Measurements from ENCODE around the gene SUSD5.
"Not testable (repeated sequence)": the region's sequence is repeated elsewhere in the genome, so short reads cannot be mapped to it uniquely, and the experiment has no call there.

Gene SUSD5

DNA sequence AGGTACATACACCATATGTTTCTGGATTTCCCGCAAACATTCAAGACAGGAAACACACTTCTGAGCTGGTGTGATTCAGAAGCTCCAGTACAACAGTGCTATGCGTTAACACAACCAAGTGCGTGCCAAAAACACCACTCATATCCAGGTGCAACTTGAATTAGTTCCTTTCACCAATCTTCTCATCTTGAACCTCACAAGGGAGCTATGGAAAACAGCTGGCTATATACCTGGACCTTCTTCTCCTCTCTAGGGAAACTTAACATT is 31.3 kb downstream of the SUSD5 start:
- no peak for DNase-seq

DNA sequence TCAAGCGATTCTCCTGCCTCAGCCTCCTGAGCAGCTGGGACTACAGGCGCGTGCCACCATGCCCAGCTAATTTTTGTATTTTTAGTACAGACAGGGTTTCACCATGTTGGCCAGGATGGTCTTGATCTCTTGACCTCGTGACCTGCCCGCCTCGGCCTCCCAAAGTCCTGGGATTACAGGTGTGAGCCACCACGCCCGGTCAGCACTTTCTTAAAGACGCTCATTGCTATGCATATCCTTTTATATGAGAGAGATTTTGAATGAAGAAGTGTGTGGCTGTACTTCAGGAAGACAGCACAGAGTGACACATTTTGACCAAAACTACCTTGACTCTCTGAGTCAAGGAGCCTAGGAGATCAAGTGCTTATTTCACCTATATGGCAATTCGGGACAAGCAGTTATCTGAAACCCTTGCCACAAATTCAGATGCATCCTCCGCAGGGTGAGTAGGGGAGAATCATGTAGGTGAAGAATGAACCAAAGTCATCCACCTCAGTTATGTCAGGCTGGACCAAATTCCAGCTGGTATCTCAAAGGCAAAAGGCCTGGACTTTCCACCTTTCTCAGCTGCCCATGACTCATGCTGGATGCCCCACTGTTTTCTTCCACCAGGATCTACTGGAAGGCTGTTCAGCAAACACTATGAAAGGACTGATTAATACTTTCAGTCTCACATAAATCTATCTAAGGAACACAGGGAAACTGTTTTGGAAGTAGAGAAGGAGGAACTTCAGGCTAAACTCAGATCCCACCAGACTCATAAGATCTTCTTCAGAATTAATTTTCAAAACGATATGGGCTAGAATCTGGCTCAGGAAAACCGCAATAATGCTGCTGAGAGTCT is 31.9 kb downstream of the SUSD5 start:
- no peak for DNase-seq

- no peak for DNase-seq
These were observed 33.7 kb downstream of the SUSD5 start for GRCh38 chr3:33184863-33185262.

GRCh38 chr3:33181641-33182040 is 37.0 kb downstream of the SUSD5 start:
- not testable (repeated sequence) for DNase-seq

DNA sequence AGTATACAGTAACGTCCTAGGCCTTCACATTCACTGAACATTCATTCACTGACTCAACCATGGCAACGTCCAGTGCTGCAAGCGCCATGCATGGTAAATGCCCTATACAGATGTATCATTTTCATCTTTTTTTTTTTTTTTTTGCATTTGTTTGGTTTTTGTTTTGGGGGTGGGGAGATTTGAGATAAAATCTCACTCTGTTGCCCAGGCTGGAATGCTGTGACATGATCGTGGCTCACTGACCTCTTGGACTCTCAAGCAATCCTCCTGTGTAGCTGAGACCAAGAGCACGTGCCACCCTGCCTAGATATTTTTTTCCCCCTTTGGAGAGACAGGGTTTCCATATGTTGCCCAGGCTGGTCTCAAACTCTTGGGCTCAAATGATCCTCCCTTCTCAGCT is 37.4 kb downstream of the SUSD5 start:
- DNase-seq: no peak

DNA sequence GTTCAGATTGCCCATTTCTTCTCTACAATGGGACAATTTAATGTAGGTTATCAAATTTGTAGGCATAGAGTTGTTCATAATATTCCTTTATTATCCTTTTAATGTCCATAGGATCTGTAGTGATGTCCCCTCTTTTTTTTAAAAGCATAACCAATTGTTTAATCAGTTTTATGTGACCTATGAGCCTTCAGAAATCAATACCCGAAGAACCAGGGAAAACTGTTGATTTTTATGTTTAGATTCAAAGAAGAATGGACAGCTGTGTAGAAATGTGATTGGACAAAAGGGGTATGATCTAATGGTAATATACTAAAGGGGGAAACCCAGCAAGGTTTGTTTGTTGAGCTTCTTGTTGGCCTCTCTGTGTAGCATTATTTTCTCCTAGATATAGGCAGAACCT is 39.5 kb downstream of the SUSD5 start:
- no peak for DNase-seq

GRCh38 chr3:33174711-33175414 is 43.7 kb downstream of the SUSD5 start:
- DNase-seq: no peak

- DNase-seq: no peak
These were observed 44.5 kb downstream of the SUSD5 start for GRCh38 chr3:33174095-33174494.

DNA sequence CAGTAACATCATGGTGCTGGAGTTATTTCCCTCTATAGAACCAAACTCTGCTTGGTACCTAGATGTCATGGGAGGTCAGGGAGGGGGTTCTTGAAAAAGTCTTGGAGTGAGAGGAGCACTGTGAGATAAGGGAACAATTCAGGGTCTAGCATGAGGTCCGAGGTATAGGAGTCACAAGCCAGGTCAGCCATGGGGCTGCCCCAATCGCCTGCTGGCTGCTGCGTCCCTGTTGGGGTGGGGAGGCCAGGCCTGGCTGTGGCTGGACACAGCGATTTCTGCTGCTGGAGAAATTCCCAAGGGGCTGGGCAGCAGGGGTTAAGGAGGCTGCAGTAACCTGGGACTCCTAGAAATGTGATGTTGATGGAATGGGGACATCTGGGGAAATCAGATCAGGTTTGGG is 44.9 kb downstream of the SUSD5 start:
- DNase-seq: no peak

- no peak for DNase-seq
These were observed 45.5 kb downstream of the SUSD5 start for GRCh38 chr3:33173103-33173502.

DNA sequence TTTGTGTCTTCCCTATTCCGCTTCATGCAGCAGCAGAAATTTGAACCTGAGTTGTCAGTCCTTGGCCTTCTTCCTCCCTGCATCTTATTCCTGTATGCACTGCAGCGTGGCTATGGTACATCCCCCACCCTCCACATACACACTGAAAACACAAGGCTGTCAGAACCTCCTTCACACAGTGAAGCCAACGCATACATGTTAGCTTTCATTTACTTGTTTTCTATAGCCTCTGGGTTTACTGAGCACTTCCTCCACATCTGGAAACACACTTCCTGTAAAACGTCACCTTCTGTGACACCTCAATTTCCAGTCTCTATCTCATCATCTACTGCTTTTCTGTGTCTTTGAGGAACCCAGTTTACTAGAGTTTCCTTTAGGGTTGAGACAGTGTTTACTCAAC is 47.0 kb downstream of the SUSD5 start:
- DNase-seq: no peak

DNA sequence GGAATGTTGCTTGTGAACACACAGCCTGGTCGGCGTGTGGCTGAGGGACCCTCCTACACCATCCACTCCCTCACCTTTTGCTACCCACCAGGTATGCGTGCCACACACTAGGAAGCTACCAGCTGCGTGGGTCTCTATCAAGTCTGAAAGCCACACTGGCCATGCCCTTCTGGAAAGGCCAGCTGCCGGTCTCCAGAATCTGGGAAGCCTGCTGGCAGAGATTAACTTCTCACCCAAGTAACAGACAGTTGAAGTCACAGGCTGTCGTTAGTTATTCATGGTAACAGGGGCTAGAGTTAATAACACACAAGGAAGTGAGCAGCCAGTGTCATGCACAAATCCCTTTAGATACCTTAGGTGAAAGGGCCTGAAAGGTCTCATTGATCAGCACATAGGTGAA is 48.1 kb downstream of the SUSD5 start:
- no peak for DNase-seq

GRCh38 chr3:33167716-33168336 is 50.8 kb downstream of the SUSD5 start:
- DNase-seq: no peak

DNA sequence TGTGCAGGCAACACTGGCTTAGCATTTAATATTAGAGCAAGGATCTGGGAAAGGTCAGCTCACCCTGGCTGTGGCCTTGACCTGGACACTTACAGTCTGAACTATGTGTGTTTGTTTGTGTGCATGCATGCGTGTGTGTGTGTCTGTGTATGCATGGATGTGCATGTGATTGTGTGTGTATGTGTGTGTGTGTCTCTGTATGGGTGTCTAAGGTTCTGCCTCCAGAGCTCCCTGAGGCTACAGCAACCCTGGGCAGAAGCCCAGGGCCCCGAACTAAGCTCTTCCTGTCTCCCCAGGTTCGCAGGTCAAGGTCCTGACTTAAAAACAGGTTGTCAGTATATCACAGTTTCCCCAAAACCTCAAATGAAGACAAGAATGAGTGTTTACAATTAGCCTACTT is 51.3 kb downstream of the SUSD5 start:
- no peak for DNase-seq

DNA sequence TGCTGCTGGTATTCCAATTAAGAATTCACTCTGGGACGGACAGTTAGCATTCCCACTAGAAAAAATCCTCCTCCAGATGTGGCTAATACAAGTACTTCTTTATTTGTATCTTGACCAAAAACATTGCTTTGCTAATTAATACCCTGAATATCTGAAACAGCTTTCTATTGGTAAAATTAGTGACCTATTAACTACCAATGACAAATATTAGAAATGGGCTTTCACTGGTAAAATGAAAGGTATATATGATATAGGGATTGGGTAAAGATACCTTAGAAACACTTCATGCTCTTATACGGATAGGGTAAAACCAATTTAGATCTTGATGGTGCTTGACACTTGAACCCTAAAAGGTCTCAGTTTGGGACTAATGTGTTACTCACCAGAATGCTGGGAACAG is 52.5 kb downstream of the SUSD5 start:
- DNase-seq: no peak

DNA sequence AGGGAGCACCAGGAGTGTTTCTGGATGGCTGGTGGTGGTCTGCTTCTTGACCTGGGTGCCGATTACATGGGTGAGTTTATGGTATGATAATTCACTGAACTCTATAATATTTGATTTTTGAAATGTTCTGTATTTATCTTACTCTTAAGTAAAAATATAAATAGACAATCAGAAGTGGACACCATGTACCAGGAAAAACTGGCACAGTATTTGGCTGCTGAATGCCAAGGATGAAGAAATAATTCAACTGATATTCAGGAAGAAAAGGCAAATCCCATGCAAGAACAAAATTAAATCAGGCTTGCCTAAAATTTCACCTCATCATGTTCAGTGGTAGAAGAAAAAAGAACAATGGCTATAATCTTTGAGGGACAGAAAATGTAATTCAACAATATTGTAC is 53.2 kb downstream of the SUSD5 start:
- DNase-seq: no peak

DNA sequence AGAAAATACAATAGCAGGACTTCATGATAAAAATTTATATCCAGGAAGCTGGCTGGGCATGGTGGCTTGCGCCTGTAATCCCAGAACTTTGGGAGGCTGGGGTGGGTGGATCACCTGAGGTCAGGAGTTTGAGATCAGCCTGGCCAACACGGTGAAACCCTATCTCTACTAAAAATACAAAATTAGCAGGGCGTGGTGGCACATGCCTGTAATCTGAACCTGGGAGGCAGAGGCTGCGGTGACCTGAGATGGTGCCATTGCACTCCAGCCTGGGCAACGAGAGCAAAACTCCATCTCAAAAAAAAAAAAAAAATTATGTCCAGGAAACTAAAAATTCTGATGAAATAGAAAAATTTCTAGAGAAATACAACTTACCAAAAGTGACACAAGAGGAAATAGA is 56.0 kb downstream of the SUSD5 start:
- DNase-seq: not testable (repeated sequence)

DNA sequence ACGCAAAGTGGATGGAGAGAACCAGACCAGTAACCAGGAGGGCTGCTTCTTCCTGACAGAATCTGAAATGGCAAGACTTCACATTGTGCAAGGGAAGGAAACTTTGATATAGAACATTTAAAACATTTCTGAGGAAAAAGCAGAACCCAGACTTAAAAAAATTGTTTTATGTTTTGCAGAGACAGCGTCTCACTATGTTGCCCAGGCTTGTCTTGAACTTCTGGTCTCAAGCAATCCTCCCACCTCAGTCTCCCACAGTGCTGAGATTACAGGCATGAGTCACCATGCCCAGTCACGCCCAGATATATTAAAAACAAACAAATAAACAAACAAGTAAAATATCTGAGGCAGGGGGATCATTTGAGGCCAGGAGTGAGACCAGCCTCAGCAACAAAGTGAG is 58.6 kb downstream of the SUSD5 start:
- DNase-seq: no peak

DNA sequence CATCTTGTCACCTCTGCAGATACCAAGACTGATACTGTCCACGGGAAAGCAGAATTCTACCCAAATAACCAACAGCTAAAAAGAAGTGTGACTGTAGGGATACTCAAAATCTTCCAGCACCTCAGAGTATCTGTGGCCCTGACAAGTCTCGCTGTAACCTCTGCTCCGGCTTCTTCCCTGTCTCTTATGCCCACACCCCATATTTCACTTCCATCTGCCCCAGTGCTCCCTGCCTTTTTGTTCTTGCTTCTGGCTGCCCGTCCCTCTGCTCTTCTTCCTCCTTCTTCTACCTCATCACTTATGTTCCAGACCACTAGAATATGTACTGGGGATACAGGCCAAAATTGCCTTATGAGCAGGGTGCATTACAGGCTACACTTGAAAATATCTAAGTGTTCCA is 59.4 kb downstream of the SUSD5 start:
- no peak for DNase-seq

GRCh38 chr3:33155301-33155700 is 63.3 kb downstream of the SUSD5 start:
- no peak for DNase-seq

GRCh38 chr3:33153782-33154181 is 64.8 kb downstream of the SUSD5 start:
- DNase-seq: no peak

GRCh38 chr3:33152363-33153360 is 65.9 kb downstream of the SUSD5 start:
- no peak for DNase-seq

DNA sequence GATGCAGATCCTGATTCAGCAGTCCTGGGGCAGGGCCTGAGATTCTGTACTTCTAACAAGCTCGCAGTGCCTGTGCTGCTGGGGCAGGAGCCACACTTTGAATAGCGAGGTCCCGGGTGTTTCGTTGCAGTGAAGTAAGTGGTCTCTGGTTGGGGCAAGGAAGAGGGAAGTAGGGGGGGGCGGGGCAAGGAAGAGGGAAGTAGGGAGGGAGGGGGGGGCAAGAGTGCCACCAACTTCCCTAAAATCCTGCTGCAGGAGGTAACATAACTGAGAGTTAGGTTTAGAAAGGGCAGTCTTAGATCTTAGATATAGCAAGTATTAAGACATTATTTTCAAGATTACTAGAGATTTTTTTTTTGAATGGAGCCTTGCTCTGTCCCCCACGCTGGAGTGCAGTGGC is 69.3 kb downstream of the SUSD5 start:
- DNase-seq: no peak

Data from activated CD4-positive, CD25-positive, alpha-beta regulatory T cell treated with anti-CD3 and anti-CD28 coated beads, Interleukin-2, amount 50 U/mL, for 72 hours (primary cell).